Measurements from ENCODE around the gene ABHD6.

DNA sequence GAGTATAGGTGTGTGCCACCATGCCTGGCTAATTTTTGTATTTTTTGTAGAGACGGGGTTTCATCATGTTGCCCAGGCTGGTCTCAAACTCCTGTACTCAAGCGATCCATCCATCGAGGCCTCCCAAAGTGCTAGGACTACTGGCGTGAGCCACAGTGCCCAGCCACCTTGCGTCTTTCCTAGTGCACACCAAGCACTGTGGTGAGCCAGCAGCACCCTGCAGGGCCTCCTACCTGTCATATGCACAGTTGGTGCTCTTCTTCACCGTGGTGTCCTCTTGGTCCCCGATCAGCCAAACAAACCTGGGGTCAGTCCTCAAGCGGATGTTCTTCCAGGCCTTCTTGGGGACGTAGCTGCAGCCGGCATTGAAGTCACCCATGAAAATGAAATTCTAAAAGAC is 40.0 kb upstream of the ABHD6 start:
- TF ChIP-seq SETDB1 (IDR thresholded peaks at IDR 0.05; ENCODE audit: insufficient read length, low read length): no peak
- TF ChIP-seq, protein P1, sequence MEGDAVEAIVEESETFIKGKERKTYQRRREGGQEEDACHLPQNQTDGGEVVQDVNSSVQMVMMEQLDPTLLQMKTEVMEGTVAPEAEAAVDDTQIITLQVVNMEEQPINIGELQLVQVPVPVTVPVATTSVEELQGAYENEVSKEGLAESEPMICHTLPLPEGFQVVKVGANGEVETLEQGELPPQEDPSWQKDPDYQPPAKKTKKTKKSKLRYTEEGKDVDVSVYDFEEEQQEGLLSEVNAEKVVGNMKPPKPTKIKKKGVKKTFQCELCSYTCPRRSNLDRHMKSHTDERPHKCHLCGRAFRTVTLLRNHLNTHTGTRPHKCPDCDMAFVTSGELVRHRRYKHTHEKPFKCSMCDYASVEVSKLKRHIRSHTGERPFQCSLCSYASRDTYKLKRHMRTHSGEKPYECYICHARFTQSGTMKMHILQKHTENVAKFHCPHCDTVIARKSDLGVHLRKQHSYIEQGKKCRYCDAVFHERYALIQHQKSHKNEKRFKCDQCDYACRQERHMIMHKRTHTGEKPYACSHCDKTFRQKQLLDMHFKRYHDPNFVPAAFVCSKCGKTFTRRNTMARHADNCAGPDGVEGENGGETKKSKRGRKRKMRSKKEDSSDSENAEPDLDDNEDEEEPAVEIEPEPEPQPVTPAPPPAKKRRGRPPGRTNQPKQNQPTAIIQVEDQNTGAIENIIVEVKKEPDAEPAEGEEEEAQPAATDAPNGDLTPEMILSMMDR (tag by site-specific recombination; IDR thresholded peaks at IDR 0.05): no peak
- no peak for TF ChIP-seq GFI1B (tag by site-specific recombination; IDR thresholded peaks at IDR 0.05)
- no peak for TF ChIP-seq REST (tag by site-specific recombination; IDR thresholded peaks at IDR 0.05)
- TF ChIP-seq ZNF585B (tag by site-specific recombination; IDR thresholded peaks at IDR 0.05): no peak

Measured in HEK293 (cell line).